ENCODE results near the gene ALKBH7. TPM values are rescaled to one million over a fixed set of nuclear protein-coding genes. Genes with fewer than 3 reads are reported as not detected.
A peak's percentile ranks its signal among the peaks of the same experiment; 100 is the strongest.

Gene ALKBH7
- total and polyA plus RNA-seq, 12 donors: 3.2 to 137 (median 80.1) TPM

DNA sequence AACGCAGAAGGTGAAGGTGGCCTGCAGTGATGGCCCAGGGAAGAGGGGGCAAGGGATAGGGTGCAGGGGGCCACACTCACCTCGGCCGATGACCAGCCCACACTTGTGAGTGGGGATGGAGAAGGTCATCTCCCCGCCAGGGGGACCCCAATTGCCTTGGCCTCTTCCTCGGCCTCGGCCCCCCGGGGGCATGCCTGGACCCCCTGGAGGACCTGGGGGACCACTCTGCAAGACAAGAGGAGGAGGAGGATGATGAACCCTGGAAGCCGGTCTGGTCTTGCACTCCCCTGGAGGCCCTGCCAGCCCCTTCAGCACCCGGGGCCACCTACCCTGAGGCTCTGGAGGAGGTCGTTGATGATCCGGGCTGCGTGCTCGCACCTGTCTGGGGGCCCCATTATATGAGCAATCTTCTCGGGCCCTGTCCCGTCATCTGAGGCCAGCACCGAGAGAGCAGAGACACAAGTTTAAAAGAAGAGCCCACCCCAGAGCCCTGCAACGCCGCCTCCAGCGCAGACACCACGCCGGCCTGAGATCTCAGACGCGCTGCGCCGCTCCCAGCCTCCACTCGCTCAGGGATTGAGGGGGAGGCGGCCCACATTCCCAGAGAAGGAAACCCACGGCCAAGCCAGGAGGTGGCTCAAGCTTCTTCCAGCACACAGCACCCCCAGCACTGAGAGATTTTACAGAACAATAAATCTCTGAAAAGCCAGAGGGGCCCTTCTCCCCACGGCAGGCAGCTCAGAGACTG is 44.2 kb downstream of the ALKBH7 start:
- intact Hi-C loops (cut with DNase I): no loop called here
- peaks cover 0 to 19% of the 10 kb centered on the region in 2 donors for H3K4me1 ChIP-seq (replicated peaks in 1 of 2)
- peak overlapping the region in 2 of 5 donors; percentile 32 to 73 for H3K27ac ChIP-seq
- no peak overlapping the region for H3K4me3 ChIP-seq
- no peaks in the 10 kb centered on the region for H3K9me3 ChIP-seq (replicated peaks in 1 of 3)
- peaks cover 0 to 76% of the 10 kb centered on the region in 2 donors for H3K36me3 ChIP-seq (replicated peaks in 1 of 2)
- TF ChIP-seq CTCF (IDR thresholded peaks at IDR 0.05) (no peak), POLR2A (IDR thresholded peaks at IDR 0.05) (no peak)
- H3K27me3 ChIP-seq: no peaks in the 10 kb centered on the region
- WGBS, 4 donors: 88 to 92% (median 91%) methylated on average over 17 to 29 of the region's 29 CpGs
- DNase-seq: no peak

- TF ChIP-seq POLR2A (IDR thresholded peaks at IDR 0.05) (no peak), CTCF (IDR thresholded peaks at IDR 0.05) (peak; percentile 36 to 75 (median 60))
- Histone ChIP-seq H3K9me3 (replicated peaks in 1 of 3) (no peaks in the 10 kb centered on the region), H3K27me3 (no peaks in the 10 kb centered on the region), H3K4me1 (replicated peaks in 1 of 2) (peaks cover under 1 to 30% of the 10 kb centered on the region in 2 donors), H3K4me3 (no peak overlapping the region), H3K27ac (peak overlapping the region in 4 of 5 donors; percentile 5 to 73 (median 38)), H3K36me3 (replicated peaks in 1 of 2) (peaks cover 0 to 78% of the 10 kb centered on the region in 2 donors)
- WGBS, 4 donors: 47 to 55% (median 51%) methylated on average over 11 to 33 of the region's 33 CpGs
- peak; percentile 70 to 87 (median 77) for DNase-seq
- intact Hi-C loops (cut with DNase I): no loop called here
Observed at GRCh38 chr19:6417713-6418561, 45.3 kb downstream of the ALKBH7 start.

- no peaks in the 10 kb centered on the region for H3K9me3 ChIP-seq (replicated peaks in 1 of 3)
- intact Hi-C loops (cut with DNase I): no loop called here
- H3K27ac ChIP-seq: peak overlapping the region in 1 of 5 donors; percentile 73
- no peaks in the 10 kb centered on the region for H3K27me3 ChIP-seq
- peaks cover 0 to 78% of the 10 kb centered on the region in 2 donors for H3K36me3 ChIP-seq (replicated peaks in 1 of 2)
- WGBS, 4 donors: 76 to 79% (median 79%) methylated on average over 12 to 19 of the region's 19 CpGs
- H3K4me1 ChIP-seq (replicated peaks in 1 of 2): peaks cover 3 to 36% of the 10 kb centered on the region in 2 donors
- DNase-seq: no peak
- TF ChIP-seq POLR2A (IDR thresholded peaks at IDR 0.05) (no peak), CTCF (IDR thresholded peaks at IDR 0.05) (no peak)
- H3K4me3 ChIP-seq: no peak overlapping the region
Observed at GRCh38 chr19:6418562-6418932, 46.0 kb downstream of the ALKBH7 start.
